Epithelial cell of esophagus (primary cell): Measurements from ENCODE around the gene FKBP4.

ENCODE experiments used
- DNase-seq: peaks from one replicate; pipeline ENCODE4 v3.0.0; 2010; ENCODE audit warnings: low read depth
- H3K4me3 ChIP-seq: 2 replicates; pipeline ENCODE4 v1.5.1; 2011; ENCODE audit warnings: mild to moderate bottlenecking, low read length, control low read depth
- CTCF ChIP-seq: IDR thresholded peaks from 2 replicates; pipeline ENCODE4 v1.5.1; 2011; ENCODE audit warnings: low read depth, mild to moderate bottlenecking, low read length, control low read depth, inconsistent platforms; ENCODE audit not compliant: insufficient read depth; ENCODE audit errors: missing control alignments

FKBP4 gene

GRCh38 chr12:2801044-2801783 lies 6.4 kb downstream of the FKBP4 start:
- no peak overlapping the region for H3K4me3 ChIP-seq
- no peak for TF ChIP-seq CTCF
- DNase-seq = no peak

- TF ChIP-seq CTCF = no peak
- no peak overlapping the region for H3K4me3 ChIP-seq
- no peak for DNase-seq
These were observed 9.0 kb downstream of the FKBP4 start for GRCh38 chr12:2803635-2804392.

- DNase-seq = no peak
- TF ChIP-seq CTCF = no peak
- no peak overlapping the region for H3K4me3 ChIP-seq
These were observed 9.8 kb downstream of the FKBP4 start for GRCh38 chr12:2804393-2805142.

- no peak for DNase-seq
- no peak for TF ChIP-seq CTCF
These were observed 10.4 kb downstream of the FKBP4 start for GRCh38 chr12:2805143-2805520.

GRCh38 chr12:2806700-2807099 lies 11.9 kb downstream of the FKBP4 start:
- no peak overlapping the region for H3K4me3 ChIP-seq
- no peak for DNase-seq
- TF ChIP-seq CTCF = no peak

More at GRCh38 chr12:2805143-2805520, 10.4 kb downstream of the FKBP4 start:
- no peak overlapping the region for H3K4me3 ChIP-seq

GRCh38 chr12:2811801-2812200 lies 17.0 kb downstream of the FKBP4 start:
- peak; percentile 57 for DNase-seq
- H3K4me3 ChIP-seq = peak overlapping the region; percentile 95
- TF ChIP-seq CTCF = no peak
